Measurements from ENCODE around the gene EBP.

DNA sequence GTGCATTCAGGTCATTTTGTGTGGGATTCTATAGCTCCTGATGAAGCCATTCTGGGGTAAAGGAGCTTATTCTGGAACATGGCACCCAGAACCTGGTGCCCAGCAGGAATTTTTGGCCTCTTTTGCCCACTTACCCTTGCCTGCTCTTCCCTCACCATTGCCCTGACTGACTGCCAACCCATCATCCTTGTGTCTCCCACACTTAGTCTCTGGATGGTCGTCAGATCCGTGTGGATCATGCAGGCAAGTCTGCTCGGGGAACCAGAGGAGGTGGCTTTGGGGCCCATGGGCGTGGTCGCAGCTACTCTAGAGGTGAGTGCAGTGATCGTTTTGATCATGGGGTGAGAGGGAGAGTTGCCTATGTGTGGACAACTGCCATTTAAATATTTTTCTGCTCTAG, 54.5 kb downstream of the EBP start:
- TF ChIP-seq POLR2A (IDR thresholded peaks at IDR 0.05; ENCODE audit: low read depth) = no peak
- TF ChIP-seq, protein P1, sequence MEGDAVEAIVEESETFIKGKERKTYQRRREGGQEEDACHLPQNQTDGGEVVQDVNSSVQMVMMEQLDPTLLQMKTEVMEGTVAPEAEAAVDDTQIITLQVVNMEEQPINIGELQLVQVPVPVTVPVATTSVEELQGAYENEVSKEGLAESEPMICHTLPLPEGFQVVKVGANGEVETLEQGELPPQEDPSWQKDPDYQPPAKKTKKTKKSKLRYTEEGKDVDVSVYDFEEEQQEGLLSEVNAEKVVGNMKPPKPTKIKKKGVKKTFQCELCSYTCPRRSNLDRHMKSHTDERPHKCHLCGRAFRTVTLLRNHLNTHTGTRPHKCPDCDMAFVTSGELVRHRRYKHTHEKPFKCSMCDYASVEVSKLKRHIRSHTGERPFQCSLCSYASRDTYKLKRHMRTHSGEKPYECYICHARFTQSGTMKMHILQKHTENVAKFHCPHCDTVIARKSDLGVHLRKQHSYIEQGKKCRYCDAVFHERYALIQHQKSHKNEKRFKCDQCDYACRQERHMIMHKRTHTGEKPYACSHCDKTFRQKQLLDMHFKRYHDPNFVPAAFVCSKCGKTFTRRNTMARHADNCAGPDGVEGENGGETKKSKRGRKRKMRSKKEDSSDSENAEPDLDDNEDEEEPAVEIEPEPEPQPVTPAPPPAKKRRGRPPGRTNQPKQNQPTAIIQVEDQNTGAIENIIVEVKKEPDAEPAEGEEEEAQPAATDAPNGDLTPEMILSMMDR (IDR thresholded peaks at IDR 0.05) = no peak
- TF ChIP-seq POLR2AphosphoS5 (IDR thresholded peaks at IDR 0.05) = no peak

All from esophagus muscularis mucosa (tissue), 3 donors.